ENCODE measurements around the gene EPB41L2. TPM values are rescaled to one million over a fixed set of nuclear protein-coding genes. Genes with fewer than 3 reads are reported as not detected.
"Not testable (repeated sequence)": the region's sequence is repeated elsewhere in the genome, so short reads cannot be mapped to it uniquely, and the experiment has no call there.

EPB41L2 gene
- total RNA-seq, 4 donors from 2014 or later: 190 to 321 (median 265) TPM

GRCh38 chr6:130814506-130814905, 248.5 kb downstream of the EPB41L2 start:
- Histone ChIP-seq H3K9me3 (peaks cover 0 to 11% (median 0%) of the 10 kb centered on the region in 4 donors), H3K27me3 (no peaks in the 10 kb centered on the region), H3K27ac (no peak overlapping the region), H3K4me3 (no peak overlapping the region), H3K4me1 (no peaks in the 10 kb centered on the region), H3K36me3 (peaks cover 0 to 10% (median 0%) of the 10 kb centered on the region in 3 donors)
- DNase-seq (ENCODE audit: low spot score in 2 of 2): no peak
- TF ChIP-seq POLR2A (IDR thresholded peaks at IDR 0.05): no peak
- TF ChIP-seq EP300 (IDR thresholded peaks at IDR 0.05): no peak
- TF ChIP-seq CTCF (IDR thresholded peaks at IDR 0.05): no peak
- whole genome bisulfite sequencing, 2 donors: 95 to 97% methylated on average over 3 of the region's 3 CpGs

- TF ChIP-seq EP300 (IDR thresholded peaks at IDR 0.05): no peak
- TF ChIP-seq CTCF (IDR thresholded peaks at IDR 0.05): no peak
- no peak for TF ChIP-seq POLR2A (IDR thresholded peaks at IDR 0.05)
- Histone ChIP-seq H3K27ac (no peak overlapping the region), H3K4me3 (no peak overlapping the region), H3K9me3 (no peaks in the 10 kb centered on the region), H3K4me1 (no peaks in the 10 kb centered on the region), H3K36me3 (no peaks in the 10 kb centered on the region), H3K27me3 (no peaks in the 10 kb centered on the region)
- WGBS, 2 donors: 88 to 97% methylated on average over 5 of the region's 5 CpGs
- no peak for DNase-seq (ENCODE audit: low spot score in 2 of 2)
Observed at GRCh38 chr6:130811932-130812331, 251.1 kb downstream of the EPB41L2 start.

GRCh38 chr6:130810307-130811030, 252.6 kb downstream of the EPB41L2 start:
- H3K36me3 ChIP-seq: no peaks in the 10 kb centered on the region
- TF ChIP-seq EP300 (IDR thresholded peaks at IDR 0.05) (no peak), CTCF (IDR thresholded peaks at IDR 0.05) (no peak), POLR2A (IDR thresholded peaks at IDR 0.05) (no peak)
- no peaks in the 10 kb centered on the region for H3K27me3 ChIP-seq
- no peak for DNase-seq (ENCODE audit: low spot score in 2 of 2)
- no peaks in the 10 kb centered on the region for H3K4me1 ChIP-seq
- H3K4me3 ChIP-seq: no peak overlapping the region
- 74 to 75% methylated on average over 9 of the region's 9 CpGs for WGBS, 2 donors
- H3K27ac ChIP-seq: no peak overlapping the region
- no peaks in the 10 kb centered on the region for H3K9me3 ChIP-seq

GRCh38 chr6:130801368-130801767, 261.7 kb downstream of the EPB41L2 start:
- WGBS, 2 donors: 98% methylated on average over 37 of the region's 37 CpGs
- not testable (repeated sequence) for DNase-seq (ENCODE audit: low spot score in 2 of 2); H3K36me3 ChIP-seq; H3K27me3 ChIP-seq; H3K4me1 ChIP-seq; H3K4me3 ChIP-seq; H3K27ac ChIP-seq
- H3K9me3 ChIP-seq: peaks cover 0 to 28% (median 4%) of the 10 kb centered on the region in 4 donors

GRCh38 chr6:130797061-130797460, 266.0 kb downstream of the EPB41L2 start:
- no peak overlapping the region for H3K27ac ChIP-seq
- WGBS, 2 donors: 76 to 87% methylated on average over 2 of the region's 2 CpGs
- H3K27me3 ChIP-seq: no peaks in the 10 kb centered on the region
- H3K4me3 ChIP-seq: no peak overlapping the region
- TF ChIP-seq EP300 (IDR thresholded peaks at IDR 0.05) (no peak), POLR2A (IDR thresholded peaks at IDR 0.05) (no peak), CTCF (IDR thresholded peaks at IDR 0.05) (no peak)
- peaks cover 0 to 28% (median 4%) of the 10 kb centered on the region in 4 donors for H3K9me3 ChIP-seq
- no peaks in the 10 kb centered on the region for H3K36me3 ChIP-seq
- no peak for DNase-seq (ENCODE audit: low spot score in 2 of 2)
- peaks cover 0 to 23% (median 0%) of the 10 kb centered on the region in 4 donors for H3K4me1 ChIP-seq
